Measurements from ENCODE around the gene RPL37.
A peak's percentile ranks its signal among the peaks of the same experiment; 100 is the strongest.
"Not testable (repeated sequence)": the region's sequence is repeated elsewhere in the genome, so short reads cannot be mapped to it uniquely, and the experiment has no call there.

The RPL37 gene

GRCh38 chr5:40833712-40834229 is 1.3 kb downstream of the RPL37 start:
- DNase-seq (ENCODE audit: low read depth): no peak

GRCh38 chr5:40832345-40832744 is 2.7 kb downstream of the RPL37 start:
- DNase-seq (ENCODE audit: low read depth): no peak

- no peak for DNase-seq (ENCODE audit: low read depth)
Measured at GRCh38 chr5:40831346-40832210, 3.4 kb downstream of the RPL37 start.

- no peak for DNase-seq (ENCODE audit: low read depth)
Measured at GRCh38 chr5:40829748-40830533, 5.1 kb downstream of the RPL37 start.

GRCh38 chr5:40828690-40829661 is 6.0 kb downstream of the RPL37 start:
- DNase-seq (ENCODE audit: low read depth): no peak

- no peak for DNase-seq (ENCODE audit: low read depth)
Measured at GRCh38 chr5:40828021-40828631, 6.9 kb downstream of the RPL37 start.

- DNase-seq (ENCODE audit: low read depth): no peak
Measured at GRCh38 chr5:40827188-40827977, 7.6 kb downstream of the RPL37 start.

GRCh38 chr5:40826489-40827187 is 8.4 kb downstream of the RPL37 start:
- DNase-seq (ENCODE audit: low read depth): no peak

GRCh38 chr5:40825461-40826043 is 9.5 kb downstream of the RPL37 start:
- not testable (repeated sequence) for DNase-seq (ENCODE audit: low read depth)

- no peak for DNase-seq (ENCODE audit: low read depth)
Measured at GRCh38 chr5:40823459-40823858, 11.6 kb downstream of the RPL37 start.

- DNase-seq (ENCODE audit: low read depth): no peak
Measured at GRCh38 chr5:40813698-40814281, 21.2 kb downstream of the RPL37 start.

GRCh38 chr5:40812125-40812524 is 22.9 kb downstream of the RPL37 start:
- no peak for DNase-seq (ENCODE audit: low read depth)

- DNase-seq (ENCODE audit: low read depth): no peak
Measured at GRCh38 chr5:40801771-40802562, 33.1 kb downstream of the RPL37 start.

- no peak for DNase-seq (ENCODE audit: low read depth)
Measured at GRCh38 chr5:40799258-40799657, 35.8 kb downstream of the RPL37 start.

- DNase-seq (ENCODE audit: low read depth): peak; percentile 24
Measured at GRCh38 chr5:40798801-40799210, 36.2 kb downstream of the RPL37 start.

GRCh38 chr5:40798012-40798800 is 36.8 kb downstream of the RPL37 start, which contains the start of gene PRKAA1:
Gene PRKAA1, minus strand, starts transcription at chr5:40798374. Its CDS starts 185 bp downstream, at chr5:40798189.
- peak; percentile 63 for DNase-seq (ENCODE audit: low read depth)
